ENCODE results near the gene RTTN. TPM values are rescaled to one million over a fixed set of nuclear protein-coding genes. Genes with fewer than 3 reads are reported as not detected.
"Not testable (repeated sequence)": the region's sequence is repeated elsewhere in the genome, so short reads cannot be mapped to it uniquely, and the experiment has no call there.

Gene RTTN
- 23.1 to 25.6 TPM (median 24.9 TPM) in 3 replicates for total RNA-seq

GRCh38 chr18:70205421-70206397 lies at the start of gene RTTN:
TSS of gene RTTN (minus strand) at chr18:70205687. CDS start at chr18:70205658, 29 bp downstream.
- Mint-ChIP-seq H3K36me3 (peaks cover 11% of the 10 kb centered on the region), H3K27ac (peak within 1 kb of the TSS; percentile 100), H3K27me3 (ENCODE audit: low read depth) (peaks cover 10% of the 10 kb centered on the region), H3K4me3 (peak within 1 kb of the TSS; percentile 97), H3K9me3 (no peaks in the 10 kb centered on the region), H3K4me1 (peaks cover 9% of the 10 kb centered on the region)
- TF ChIP-seq CTCF (IDR thresholded peaks at IDR 0.05; ENCODE audit: unreplicated experiment) = no peak
- peak; percentile 82 to 96 for DNase-seq (ENCODE audit: low spot score in 2 of 2, unreplicated experiment in 2 of 2)

GRCh38 chr18:70250781-70251180 lies 45.3 kb upstream of the RTTN start:
- Mint-ChIP-seq H3K9me3 (no peaks in the 10 kb centered on the region), H3K36me3 (no peaks in the 10 kb centered on the region), H3K4me1 (no peaks in the 10 kb centered on the region), H3K27me3 (ENCODE audit: low read depth) (peaks cover 2% of the 10 kb centered on the region), H3K4me3 (no peak overlapping the region), H3K27ac (no peak overlapping the region)
- TF ChIP-seq CTCF (IDR thresholded peaks at IDR 0.05; ENCODE audit: unreplicated experiment) = no peak
- no peak for DNase-seq (ENCODE audit: low spot score in 2 of 2, unreplicated experiment in 2 of 2)

- not testable (repeated sequence) for H3K27me3 Mint-ChIP-seq (ENCODE audit: low read depth); H3K4me1 Mint-ChIP-seq; H3K4me3 Mint-ChIP-seq; H3K36me3 Mint-ChIP-seq; H3K27ac Mint-ChIP-seq; H3K9me3 Mint-ChIP-seq; DNase-seq (ENCODE audit: low spot score in 2 of 2, unreplicated experiment in 2 of 2)
These were observed 44.4 kb upstream of the RTTN start for GRCh38 chr18:70249861-70250260.

- no peak overlapping the region for H3K4me3 Mint-ChIP-seq
- no peaks in the 10 kb centered on the region for H3K9me3 Mint-ChIP-seq
- H3K4me1 Mint-ChIP-seq = no peaks in the 10 kb centered on the region
- no peaks in the 10 kb centered on the region for H3K36me3 Mint-ChIP-seq
- TF ChIP-seq CTCF (IDR thresholded peaks at IDR 0.05; ENCODE audit: unreplicated experiment) = no peak
- no peak for DNase-seq (ENCODE audit: low spot score in 2 of 2, unreplicated experiment in 2 of 2)
- no peak overlapping the region for H3K27ac Mint-ChIP-seq
- peaks cover 2% of the 10 kb centered on the region for H3K27me3 Mint-ChIP-seq (ENCODE audit: low read depth)
These were observed 43.6 kb upstream of the RTTN start for GRCh38 chr18:70249118-70249517.

- Mint-ChIP-seq H3K36me3 (no peaks in the 10 kb centered on the region), H3K27me3 (ENCODE audit: low read depth) (peaks cover 2% of the 10 kb centered on the region), H3K9me3 (peaks cover 5% of the 10 kb centered on the region), H3K4me1 (no peaks in the 10 kb centered on the region), H3K4me3 (no peak overlapping the region), H3K27ac (no peak overlapping the region)
- DNase-seq (ENCODE audit: low spot score in 2 of 2, unreplicated experiment in 2 of 2) = no peak
- TF ChIP-seq CTCF (IDR thresholded peaks at IDR 0.05; ENCODE audit: unreplicated experiment) = no peak
These were observed 40.6 kb upstream of the RTTN start for GRCh38 chr18:70246061-70246466.

Data from mesothelial cell of epicardium (in vitro differentiated cells).